SK-N-SH treated with all-trans-retinoic acid at 6 μM for 48 hours (cell line): Measurements from ENCODE around the gene EIF5AL1.
"Not testable (repeated sequence)": the region's sequence is repeated elsewhere in the genome, so short reads cannot be mapped to it uniquely, and the experiment has no call there.

Experiments
- ARNTL ChIP-seq: fragments of 450-650 bp; formaldehyde crosslinking; IDR thresholded peaks from 2 replicates; pipeline ENCODE4 v1.5.0; 2020; ENCODE audit warnings: low read depth, mild to moderate bottlenecking, moderate library complexity, borderline replicate concordance
- BACH2 ChIP-seq: fragments of 250-450 bp; sonication (Bioruptor Pico); IDR thresholded peaks from 2 replicates; pipeline ENCODE4 v1.9.0; 2021; ENCODE audit warnings: mild to moderate bottlenecking, borderline replicate concordance
- CREB5 ChIP-seq: fragments of 250-450 bp; sonication (Bioruptor Pico); IDR thresholded peaks from 2 replicates; pipeline ENCODE4 v1.5.1; 2020; ENCODE audit warnings: low read depth, mild to moderate bottlenecking, moderate library complexity
- CSDC2 ChIP-seq: fragments of 250-450 bp; sonication (Bioruptor Pico); IDR thresholded peaks from 2 replicates; pipeline ENCODE4 v1.5.0; 2020; ENCODE audit warnings: mild to moderate bottlenecking, moderate library complexity
- ESRRG ChIP-seq: fragments of 250-450 bp; sonication (Bioruptor Pico); IDR thresholded peaks from 2 replicates; pipeline ENCODE4 v1.6.1; 2021; ENCODE audit warnings: mild to moderate bottlenecking
- GLIS3 ChIP-seq: fragments of 250-450 bp; sonication (Bioruptor Pico); IDR thresholded peaks from 2 replicates; pipeline ENCODE4 v1.5.0; 2020; ENCODE audit warnings: mild to moderate bottlenecking, moderate library complexity
- RARB ChIP-seq: fragments of 250-450 bp; sonication (Bioruptor Pico); IDR thresholded peaks from 2 replicates; pipeline ENCODE4 v1.8.0; 2021; ENCODE audit warnings: mild to moderate bottlenecking, moderate library complexity
- SNAI2 ChIP-seq: fragments of 250-450 bp; sonication (Bioruptor Pico); IDR thresholded peaks from 2 replicates; pipeline ENCODE4 v1.5.0; 2020; ENCODE audit warnings: mild to moderate bottlenecking, moderate library complexity
- ZFP3 ChIP-seq: fragments of 250-450 bp; sonication (Bioruptor Pico); IDR thresholded peaks from 2 replicates; pipeline ENCODE4 v1.5.0; 2020; ENCODE audit warnings: mild to moderate bottlenecking, moderate library complexity
- ZFP30 ChIP-seq: fragments of 450-650 bp; formaldehyde crosslinking; IDR thresholded peaks from 2 replicates; pipeline ENCODE4 v1.5.0; 2022; ENCODE audit warnings: mild to moderate bottlenecking, moderate library complexity
- ZNF70 ChIP-seq: fragments of 450-650 bp; formaldehyde crosslinking; IDR thresholded peaks from 2 replicates; pipeline ENCODE4 v1.5.0; 2020; ENCODE audit warnings: mild to moderate bottlenecking, moderate library complexity
- TF ChIP-seq, protein P1 (sequence below): fragments of 250-450 bp; sonication (Bioruptor Pico); IDR thresholded peaks from 2 replicates; pipeline ENCODE4 v1.8.0; 2020; ENCODE audit warnings: mild to moderate bottlenecking, moderate library complexity, borderline replicate concordance

DNA sequence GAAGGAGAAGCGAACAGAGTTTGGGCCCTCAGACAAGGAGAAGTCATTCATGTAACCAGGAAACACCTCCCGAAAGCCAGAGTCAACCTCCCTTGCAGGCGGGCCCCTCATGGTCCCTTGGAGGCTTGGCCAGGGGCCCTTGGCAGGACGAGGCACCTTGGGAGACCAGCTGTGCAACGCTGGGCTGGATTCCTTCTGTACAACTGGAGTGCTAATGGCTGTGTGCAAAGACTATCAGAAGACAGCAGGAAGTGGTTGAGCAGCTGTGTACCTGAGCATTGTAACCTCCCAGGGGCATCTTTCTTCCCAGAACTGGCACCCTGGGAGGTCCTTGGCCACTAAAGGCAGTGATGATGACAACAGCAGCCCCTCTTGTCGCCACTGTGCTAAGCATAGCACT is 9.4 kb downstream of the EIF5AL1 start:
- not testable (repeated sequence) for TF ChIP-seq CREB5 (CRISPR knock-in tag); SNAI2 (CRISPR knock-in tag); CSDC2 (CRISPR knock-in tag); RARB (CRISPR knock-in tag); ESRRG; ZFP3 (CRISPR knock-in tag); ARNTL (CRISPR knock-in tag); GLIS3; ZNF70 (CRISPR knock-in tag); BACH2; ZFP30 (CRISPR knock-in tag)
- TF ChIP-seq, protein P1, sequence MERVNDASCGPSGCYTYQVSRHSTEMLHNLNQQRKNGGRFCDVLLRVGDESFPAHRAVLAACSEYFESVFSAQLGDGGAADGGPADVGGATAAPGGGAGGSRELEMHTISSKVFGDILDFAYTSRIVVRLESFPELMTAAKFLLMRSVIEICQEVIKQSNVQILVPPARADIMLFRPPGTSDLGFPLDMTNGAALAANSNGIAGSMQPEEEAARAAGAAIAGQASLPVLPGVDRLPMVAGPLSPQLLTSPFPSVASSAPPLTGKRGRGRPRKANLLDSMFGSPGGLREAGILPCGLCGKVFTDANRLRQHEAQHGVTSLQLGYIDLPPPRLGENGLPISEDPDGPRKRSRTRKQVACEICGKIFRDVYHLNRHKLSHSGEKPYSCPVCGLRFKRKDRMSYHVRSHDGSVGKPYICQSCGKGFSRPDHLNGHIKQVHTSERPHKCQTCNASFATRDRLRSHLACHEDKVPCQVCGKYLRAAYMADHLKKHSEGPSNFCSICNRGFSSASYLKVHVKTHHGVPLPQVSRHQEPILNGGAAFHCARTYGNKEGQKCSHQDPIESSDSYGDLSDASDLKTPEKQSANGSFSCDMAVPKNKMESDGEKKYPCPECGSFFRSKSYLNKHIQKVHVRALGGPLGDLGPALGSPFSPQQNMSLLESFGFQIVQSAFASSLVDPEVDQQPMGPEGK (CRISPR knock-in tag), result not testable (repeated sequence)
